K562 treated with DMSO at 1 percent for 24 hours (cell line): Measurements from ENCODE around the gene ZNHIT6. TPM values are rescaled to one million over a fixed set of nuclear protein-coding genes. Genes with fewer than 3 reads are reported as not detected.

Source experiments
- total RNA-seq: library from RNA; unstranded; fragments of 300-600 nt; gene quantifications from 2 replicates; pipeline ENCODE4 v1.2.3, GENCODE V29; 2022; ENCODE audit warnings: low read depth; ENCODE audit not compliant: insufficient read depth

The ZNHIT6 gene, protein sequence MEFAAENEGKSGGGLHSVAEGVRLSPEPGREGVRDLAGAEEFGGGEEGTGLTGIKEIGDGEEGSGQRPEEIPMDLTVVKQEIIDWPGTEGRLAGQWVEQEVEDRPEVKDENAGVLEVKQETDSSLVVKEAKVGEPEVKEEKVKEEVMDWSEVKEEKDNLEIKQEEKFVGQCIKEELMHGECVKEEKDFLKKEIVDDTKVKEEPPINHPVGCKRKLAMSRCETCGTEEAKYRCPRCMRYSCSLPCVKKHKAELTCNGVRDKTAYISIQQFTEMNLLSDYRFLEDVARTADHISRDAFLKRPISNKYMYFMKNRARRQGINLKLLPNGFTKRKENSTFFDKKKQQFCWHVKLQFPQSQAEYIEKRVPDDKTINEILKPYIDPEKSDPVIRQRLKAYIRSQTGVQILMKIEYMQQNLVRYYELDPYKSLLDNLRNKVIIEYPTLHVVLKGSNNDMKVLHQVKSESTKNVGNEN
- 5.2 and 6.8 TPM in 2 replicates for total RNA-seq

DNA sequence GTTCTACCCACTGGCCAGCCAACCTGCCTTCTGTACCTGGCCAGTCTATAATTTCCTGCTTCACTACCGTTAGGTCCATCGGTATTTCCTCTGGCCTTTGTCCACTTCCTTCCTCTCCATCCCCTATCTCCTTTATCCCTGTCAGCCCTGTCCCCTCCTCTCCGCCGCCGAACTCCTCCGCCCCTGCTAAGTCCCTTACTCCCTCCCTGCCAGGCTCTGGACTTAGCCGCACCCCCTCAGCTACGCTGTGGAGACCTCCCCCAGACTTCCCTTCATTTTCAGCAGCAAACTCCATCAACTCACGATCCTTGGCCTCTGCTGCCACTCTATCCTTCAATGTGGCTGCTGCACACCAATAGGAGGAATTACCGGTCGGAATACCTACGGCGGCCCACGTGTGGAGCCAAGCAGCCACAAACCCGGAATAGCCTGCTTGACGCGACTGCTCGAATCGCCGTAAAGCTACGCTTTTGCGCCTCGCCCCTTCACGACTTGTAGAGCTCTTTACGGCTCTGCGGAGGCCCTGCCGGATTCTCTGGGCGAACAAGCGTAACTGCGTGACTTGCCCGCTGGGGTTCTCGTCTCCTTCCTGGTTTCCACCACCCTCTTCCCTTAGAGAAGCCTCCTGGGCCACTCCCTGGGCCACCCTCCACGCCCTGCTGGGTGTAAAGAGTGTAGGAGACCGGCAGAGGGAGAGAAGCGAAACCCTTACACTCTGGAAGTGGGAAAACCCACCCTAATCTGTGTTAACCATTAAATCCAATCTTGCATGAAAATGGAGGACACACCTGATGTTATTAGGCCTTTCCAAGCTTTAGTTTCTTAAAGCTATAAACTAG is at the start of gene ZNHIT6:
TSS of gene ZNHIT6 (minus strand) at position 444 of the 839 bp plus-strand sequence. CDS start at position 295, 149 bp downstream.

Other genes starting within 250 kb of the ZNHIT6 start
- not detected in 2 replicates for gene DDAH1, start 243.3 kb downstream of the ZNHIT6 start, total RNA-seq
- gene CCN1, start 127.7 kb downstream of the ZNHIT6 start, total RNA-seq: 5.1 and 6.0 TPM in 2 replicates